ENCODE data around the gene EYS.

EYS gene

GRCh38 chr6:63683071-63683603 lies 2023.9 kb downstream of the EYS start:
- peak in 2 of 4 experiments; percentile 37 to 48 for DNase-seq

GRCh38 chr6:63677282-63677681 lies 2029.7 kb downstream of the EYS start:
- DNase-seq, result no peak

GRCh38 chr6:63676412-63677114 lies 2030.5 kb downstream of the EYS start:
- no peak for DNase-seq

- no peak for DNase-seq
Observed at GRCh38 chr6:63675138-63675537, 2031.9 kb downstream of the EYS start.

- no peak for DNase-seq
Observed at GRCh38 chr6:63674635-63675034, 2032.4 kb downstream of the EYS start.

- no peak for DNase-seq
Observed at GRCh38 chr6:63673692-63674091, 2033.3 kb downstream of the EYS start.

- no peak for DNase-seq
Observed at GRCh38 chr6:63672582-63673129, 2034.4 kb downstream of the EYS start.

- DNase-seq, result no peak
Observed at GRCh38 chr6:63671098-63671754, 2035.8 kb downstream of the EYS start.
